Endothelial cell of umbilical vein (primary cell): ENCODE data around the gene TRIM29.
A peak's percentile ranks its signal among the peaks of the same experiment; 100 is the strongest.

Experiments used
- CTCF ChIP-seq, 2 donors: IDR thresholded peaks; 1 replicate in 1 of 2; 2 replicates in 1 of 2; pipeline ENCODE4 v1.5.1; 2011; ENCODE audit warnings: low read length in 2 of 2, mild to moderate bottlenecking in 2 of 2, moderate library complexity in 2 of 2, control low read depth in 1 of 2, inconsistent platforms in 1 of 2, low read depth in 1 of 2; ENCODE audit not compliant: insufficient read depth in 1 of 2; ENCODE audit errors: extremely low read depth in 1 of 2
- FOS ChIP-seq: IDR thresholded peaks from 2 replicates; pipeline ENCODE4 v1.6.1; 2011; ENCODE audit warnings: mild to moderate bottlenecking, low read length, moderate library complexity, borderline replicate concordance; ENCODE audit not compliant: insufficient read depth
- GATA2 ChIP-seq: IDR thresholded peaks from 2 replicates; pipeline ENCODE4 v1.7.0; 2011; ENCODE audit warnings: low read depth, mild to moderate bottlenecking, moderate library complexity, mixed read lengths, low read length; ENCODE audit not compliant: insufficient read length, insufficient read depth
- MAX ChIP-seq: IDR thresholded peaks from 2 replicates; pipeline ENCODE4 v1.6.1; 2011; ENCODE audit not compliant: insufficient read depth, insufficient read length
- POLR2A ChIP-seq: IDR thresholded peaks from 2 replicates; pipeline ENCODE4 v1.6.1; 2012; ENCODE audit warnings: low read depth, mild to moderate bottlenecking, control low read depth, low read length
- POLR2AphosphoS5 ChIP-seq: IDR thresholded peaks from 2 replicates; pipeline ENCODE4 v1.6.1; 2012; ENCODE audit warnings: low read depth, mild to moderate bottlenecking, control low read depth, low read length, moderate library complexity; ENCODE audit not compliant: insufficient read depth

GRCh38 chr11:120172054-120172911 is 34.4 kb upstream of the TRIM29 start:
- TF ChIP-seq CTCF (IDR thresholded peaks at IDR 0.05; ENCODE audit: extremely low read depth in 1 of 2, insufficient read depth in 1 of 2, low read depth in 1 of 2, low read length in 2 of 2) = peak; percentile 63 to 87
- no peak for TF ChIP-seq POLR2A
- no peak for TF ChIP-seq FOS
- no peak for TF ChIP-seq MAX
- TF ChIP-seq GATA2 = no peak
- no peak for TF ChIP-seq POLR2AphosphoS5
